ENCODE measurements around the gene RIPK1.

RIPK1 gene

GRCh38 chr6:3085074-3085473 is 16.8 kb downstream of the RIPK1 start:
- no peak for DNase-seq (ENCODE audit: low read depth)

GRCh38 chr6:3086282-3086946 is 18.1 kb downstream of the RIPK1 start:
- DNase-seq (ENCODE audit: low read depth) = no peak

- DNase-seq (ENCODE audit: low read depth) = peak; percentile 50
Measured at GRCh38 chr6:3088446-3088845, 20.2 kb downstream of the RIPK1 start.

- peak; percentile 41 for DNase-seq (ENCODE audit: low read depth)
Measured at GRCh38 chr6:3088968-3089367, 20.7 kb downstream of the RIPK1 start.

GRCh38 chr6:3090013-3090412 is 21.7 kb downstream of the RIPK1 start:
- no peak for DNase-seq (ENCODE audit: low read depth)

GRCh38 chr6:3094815-3095214 is 26.5 kb downstream of the RIPK1 start:
- DNase-seq (ENCODE audit: low read depth) = no peak

GRCh38 chr6:3102875-3103274 is 34.6 kb downstream of the RIPK1 start:
- no peak for DNase-seq (ENCODE audit: low read depth)

- no peak for DNase-seq (ENCODE audit: low read depth)
Measured at GRCh38 chr6:3108746-3109414, 40.6 kb downstream of the RIPK1 start.

GRCh38 chr6:3109761-3110160 is 41.5 kb downstream of the RIPK1 start:
- DNase-seq (ENCODE audit: low read depth) = no peak

- DNase-seq (ENCODE audit: low read depth) = no peak
Measured at GRCh38 chr6:3114377-3114776, 46.1 kb downstream of the RIPK1 start.

GRCh38 chr6:3117912-3118352 is 49.6 kb downstream of the RIPK1 start:
- no peak for DNase-seq (ENCODE audit: low read depth)

GRCh38 chr6:3118353-3119039 is 50.2 kb downstream of the RIPK1 start, which contains the start of gene BPHL:
TSS of gene BPHL (plus strand) at chr6:3118711. CDS start at chr6:3118741, 30 bp downstream.
- peak; percentile 90 for DNase-seq (ENCODE audit: low read depth)

- peak; percentile 15 for DNase-seq (ENCODE audit: low read depth)
Measured at GRCh38 chr6:3119040-3119723, 50.9 kb downstream of the RIPK1 start.

- no peak for DNase-seq (ENCODE audit: low read depth)
Measured at GRCh38 chr6:3120765-3121089, 52.4 kb downstream of the RIPK1 start.

GRCh38 chr6:3122823-3123182 is 54.5 kb downstream of the RIPK1 start:
- no peak for DNase-seq (ENCODE audit: low read depth)

GRCh38 chr6:3124667-3125066 is 56.4 kb downstream of the RIPK1 start:
- no peak for DNase-seq (ENCODE audit: low read depth)

- no peak for DNase-seq (ENCODE audit: low read depth)
Measured at GRCh38 chr6:3125815-3126214, 57.5 kb downstream of the RIPK1 start.

- no peak for DNase-seq (ENCODE audit: low read depth)
Measured at GRCh38 chr6:3128356-3129108, 60.2 kb downstream of the RIPK1 start.

GRCh38 chr6:3131695-3132094 is 63.4 kb downstream of the RIPK1 start:
- no peak for DNase-seq (ENCODE audit: low read depth)

GRCh38 chr6:3133515-3133914 is 65.2 kb downstream of the RIPK1 start:
- no peak for DNase-seq (ENCODE audit: low read depth)

GRCh38 chr6:3135668-3136291 is 67.5 kb downstream of the RIPK1 start:
- DNase-seq (ENCODE audit: low read depth) = no peak

Data from fibroblast of gingiva (primary cell).